Measurements from ENCODE around the gene RPRD2.

- TF ChIP-seq, protein P1, sequence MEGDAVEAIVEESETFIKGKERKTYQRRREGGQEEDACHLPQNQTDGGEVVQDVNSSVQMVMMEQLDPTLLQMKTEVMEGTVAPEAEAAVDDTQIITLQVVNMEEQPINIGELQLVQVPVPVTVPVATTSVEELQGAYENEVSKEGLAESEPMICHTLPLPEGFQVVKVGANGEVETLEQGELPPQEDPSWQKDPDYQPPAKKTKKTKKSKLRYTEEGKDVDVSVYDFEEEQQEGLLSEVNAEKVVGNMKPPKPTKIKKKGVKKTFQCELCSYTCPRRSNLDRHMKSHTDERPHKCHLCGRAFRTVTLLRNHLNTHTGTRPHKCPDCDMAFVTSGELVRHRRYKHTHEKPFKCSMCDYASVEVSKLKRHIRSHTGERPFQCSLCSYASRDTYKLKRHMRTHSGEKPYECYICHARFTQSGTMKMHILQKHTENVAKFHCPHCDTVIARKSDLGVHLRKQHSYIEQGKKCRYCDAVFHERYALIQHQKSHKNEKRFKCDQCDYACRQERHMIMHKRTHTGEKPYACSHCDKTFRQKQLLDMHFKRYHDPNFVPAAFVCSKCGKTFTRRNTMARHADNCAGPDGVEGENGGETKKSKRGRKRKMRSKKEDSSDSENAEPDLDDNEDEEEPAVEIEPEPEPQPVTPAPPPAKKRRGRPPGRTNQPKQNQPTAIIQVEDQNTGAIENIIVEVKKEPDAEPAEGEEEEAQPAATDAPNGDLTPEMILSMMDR (IDR thresholded peaks at IDR 0.05): no peak
- TF ChIP-seq POLR2A (IDR thresholded peaks at IDR 0.05): no peak
These were observed 80.3 kb downstream of the RPRD2 start for GRCh38 chr1:150444232-150444631.

All from body of pancreas (tissue), 4 donors.